ENCODE data around the gene ATRIP.

ATRIP gene

DNA sequence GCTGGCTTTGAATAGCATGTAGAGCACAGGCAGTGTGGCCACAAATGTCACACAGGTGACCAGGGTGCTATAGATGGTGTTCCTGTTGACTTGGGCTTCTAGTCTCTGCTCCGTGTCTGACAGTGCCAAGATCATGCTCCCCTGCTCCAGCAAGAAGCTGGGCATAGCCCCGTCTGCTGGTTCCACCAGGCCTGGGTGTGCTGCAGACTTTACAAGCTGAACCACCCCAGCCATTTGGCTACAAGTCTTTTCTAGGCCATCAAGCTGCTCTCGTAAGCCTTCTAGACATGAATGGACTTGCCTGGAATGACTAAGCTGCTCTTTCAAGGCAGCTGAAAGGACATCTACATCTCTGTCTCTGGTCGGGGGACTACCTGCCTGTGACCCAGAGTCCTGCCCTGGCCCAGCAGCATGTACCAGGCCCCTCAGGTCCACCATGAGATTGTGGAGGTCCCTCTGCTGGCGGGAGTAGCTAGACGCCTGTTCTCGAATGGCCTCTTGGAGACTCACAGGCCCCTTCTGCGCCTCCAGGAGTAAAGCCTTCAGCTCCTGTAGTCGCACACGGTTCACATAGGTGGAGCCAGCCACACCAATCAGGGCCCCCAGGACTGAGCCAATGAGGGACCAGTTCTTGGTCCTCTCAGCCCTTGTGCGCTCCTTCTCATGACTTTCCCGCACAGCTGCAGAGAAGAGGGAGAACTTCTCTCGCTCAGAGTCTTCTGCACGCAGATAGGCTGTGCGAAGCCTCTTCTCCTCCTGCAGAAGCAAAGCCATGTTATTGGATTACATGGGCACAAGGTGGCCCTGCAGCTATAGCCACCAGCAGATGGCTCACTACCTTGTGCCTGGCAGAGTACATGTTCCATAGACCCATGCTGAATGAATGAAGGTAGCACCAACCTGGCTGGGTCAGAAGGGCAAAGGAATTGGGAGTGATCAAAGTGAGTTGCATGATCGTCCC is 13.8 kb upstream of the ATRIP start:
- DNase-seq (ENCODE audit: low spot score) = peak; percentile 73
- TF ChIP-seq CTCF (conservative IDR thresholded peaks at IDR 0.05; ENCODE audit: low read depth) = peak; percentile 37
- ChIA-PET POLR2A (ENCODE audit: low non-redundant PET) (interaction anchor here (0.5 kb wide), 1 partner anchor 72 kb away, joined by 3 read pairs; no protein-coding TSS in a partner anchor), CTCF (interaction anchor here (0.6 to 1.8 kb wide), 3 partner anchors 32 to 245 kb away, joined by 5 to 12 read pairs (median 6); partner anchors contain the start of gene CDC25A)
- peak overlapping the region; percentile 99 for H3K27ac ChIP-seq

- no peak for TF ChIP-seq CTCF (conservative IDR thresholded peaks at IDR 0.05; ENCODE audit: low read depth)
- CTCF ChIA-PET = interaction anchor here (0.7 to 1.8 kb wide), 4 partner anchors 32 to 269 kb away, joined by 3 to 12 read pairs (median 4); no protein-coding TSS in a partner anchor
Measured at GRCh38 chr3:48433472-48434118, 12.9 kb upstream of the ATRIP start.

DNA sequence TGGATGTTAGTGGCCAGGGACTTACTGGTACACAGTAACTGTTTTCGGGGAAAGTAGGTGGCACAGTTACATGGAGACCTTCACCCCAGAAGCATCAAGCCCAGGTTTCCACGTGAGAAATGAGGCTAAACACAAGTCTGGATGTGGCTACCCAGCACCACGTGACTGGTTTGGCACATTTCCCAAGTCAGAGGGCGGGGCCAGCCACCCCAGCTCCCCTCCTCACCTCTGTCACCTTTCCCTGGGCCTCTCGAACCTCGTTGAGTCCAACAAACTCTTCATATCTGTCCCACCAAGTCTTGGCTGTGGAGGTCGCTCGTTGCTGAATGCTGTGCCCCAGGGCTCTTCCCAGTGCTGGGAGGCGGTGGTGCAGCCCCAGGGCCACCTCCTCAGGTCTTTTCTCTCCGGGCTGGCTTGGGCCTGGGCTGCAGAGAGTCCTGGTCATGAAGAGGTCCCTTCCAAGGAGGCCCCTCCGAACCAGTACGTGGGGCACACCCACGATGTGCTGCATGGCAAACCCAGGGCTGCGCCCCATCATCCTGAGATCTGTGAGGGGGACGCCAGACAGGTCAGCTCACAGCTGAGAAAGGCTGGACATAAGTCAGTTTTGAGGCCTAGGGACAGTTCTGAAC is 11.8 kb upstream of the ATRIP start:
- DNase-seq (ENCODE audit: low spot score) = no peak
- CTCF ChIA-PET = interaction anchor here (0.7 to 1.1 kb wide), 2 partner anchors 34 to 271 kb away, joined by 3 read pairs; no protein-coding TSS in a partner anchor
- no peak for TF ChIP-seq CTCF (conservative IDR thresholded peaks at IDR 0.05; ENCODE audit: low read depth)
- H3K27ac ChIP-seq = peak overlapping the region; percentile 99
- POLR2A ChIA-PET (ENCODE audit: low non-redundant PET) = no interaction called here

More at GRCh38 chr3:48433472-48434118, 12.9 kb upstream of the ATRIP start:
- H3K27ac ChIP-seq = peak overlapping the region; percentile 99
- peak; percentile 81 for DNase-seq (ENCODE audit: low spot score)
- POLR2A ChIA-PET (ENCODE audit: low non-redundant PET) = interaction anchor here (0.5 to 0.8 kb wide), 2 partner anchors 71 to 132 kb away, joined by 3 to 4 read pairs; no protein-coding TSS in a partner anchor

DNA sequence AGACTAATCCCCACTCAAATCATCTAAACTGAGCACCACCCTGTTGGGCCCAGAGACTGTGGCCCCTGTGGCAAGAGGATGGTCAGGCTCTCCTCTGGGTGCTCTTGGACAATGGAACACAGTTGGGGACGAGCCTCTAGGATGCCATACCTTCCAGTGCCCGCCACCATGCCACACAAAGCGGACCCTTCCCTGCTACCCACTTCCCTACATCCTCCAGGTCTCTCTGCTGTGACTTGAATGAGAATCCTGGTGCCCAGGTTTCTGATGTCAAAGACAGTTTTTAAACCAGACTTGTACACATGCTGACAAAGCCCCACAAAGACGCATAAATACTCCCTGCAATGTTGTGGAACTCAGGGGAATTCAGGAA is 11.3 kb upstream of the ATRIP start:
- POLR2A ChIA-PET (ENCODE audit: low non-redundant PET) = interaction anchor here (1.0 to 1.5 kb wide), 3 partner anchors 34 to 36 kb away, joined by 3 to 4 read pairs (median 3); no protein-coding TSS in a partner anchor
- CTCF ChIA-PET = interaction anchor here (0.6 to 2.5 kb wide), 10 partner anchors 16 to 1199 kb away, joined by 3 to 68 read pairs (median 7); partner anchors contain the start of gene ZNF589
- TF ChIP-seq CTCF (conservative IDR thresholded peaks at IDR 0.05; ENCODE audit: low read depth) = no peak
- peak overlapping the region; percentile 99 for H3K27ac ChIP-seq
- DNase-seq (ENCODE audit: low spot score) = no peak

GRCh38 chr3:48435774-48436476 is 10.6 kb upstream of the ATRIP start:
- POLR2A ChIA-PET (ENCODE audit: low non-redundant PET) = interaction anchor here (1.0 to 1.5 kb wide), 3 partner anchors 35 to 36 kb away, joined by 3 to 4 read pairs (median 3); no protein-coding TSS in a partner anchor
- H3K27ac ChIP-seq = peak overlapping the region; percentile 99
- TF ChIP-seq CTCF (conservative IDR thresholded peaks at IDR 0.05; ENCODE audit: low read depth) = peak; percentile 98
- peak; percentile 66 for DNase-seq (ENCODE audit: low spot score)
- CTCF ChIA-PET = interaction anchor here (0.5 to 2.5 kb wide), 24 partner anchors 10 to 1198 kb away, joined by 3 to 68 read pairs (median 4); partner anchors contain the start of gene ZNF589
